Pericardium fibroblast (primary cell): ENCODE measurements around the gene NCOA6. TPM values are rescaled to one million over a fixed set of nuclear protein-coding genes. Genes with fewer than 3 reads are reported as not detected.

ENCODE experiments used
- total RNA-seq: library from RNA; depleted of rRNA; stranded (reverse); fragments of >200 nt; gene quantifications from 2 replicates; pipeline ENCODE4 v1.2.3, GENCODE V29; 2015

The NCOA6 gene
- 13.0 and 27.6 TPM in 2 replicates for total RNA-seq

GRCh38 chr20:34825530-34826362, at the start of gene NCOA6:
NCOA6 (minus strand) TSS chr20:34825651; CDS start chr20:34782355, 43,296 bp downstream.

GRCh38 chr20:34872622-34873224, 47.3 kb upstream of the NCOA6 start, which contains the start of gene GGT7:
GGT7 (minus strand) TSS chr20:34872856; CDS start chr20:34872815, 41 bp downstream.

GRCh38 chr20:34704177-34705007, 121.1 kb downstream of the NCOA6 start, which contains the start of gene TP53INP2:
TP53INP2 (plus strand) TSS chr20:34704344; CDS start chr20:34708740, 4,396 bp downstream.

GRCh38 chr20:34676642-34677373, 148.6 kb downstream of the NCOA6 start, which contains the start of gene PIGU:
PIGU (minus strand) TSS chr20:34677092; CDS start chr20:34677085, 7 bp downstream.

Other genes with a start within 250 kb of the NCOA6 start
- 10.0 and 20.9 TPM in 2 replicates for gene PIGU, start 148.6 kb downstream of the NCOA6 start, total RNA-seq
- 5.9 and 6.9 TPM in 2 replicates for gene TP53INP2, start 121.3 kb downstream of the NCOA6 start, total RNA-seq
- 12.1 and 17.5 TPM in 2 replicates for gene GGT7, start 47.2 kb upstream of the NCOA6 start, total RNA-seq
- 48.3 and 63.7 TPM in 2 replicates for gene ACSS2, start 51.0 kb upstream of the NCOA6 start, total RNA-seq
- 36.3 and 41.3 TPM in 2 replicates for gene GSS, start 130.2 kb upstream of the NCOA6 start, total RNA-seq
- gene MYH7B, start 130.2 kb upstream of the NCOA6 start, total RNA-seq, result 0.12 TPM in 1 of 2 replicates, not detected in the other